ENCODE data around the gene LGALS1.

DNA sequence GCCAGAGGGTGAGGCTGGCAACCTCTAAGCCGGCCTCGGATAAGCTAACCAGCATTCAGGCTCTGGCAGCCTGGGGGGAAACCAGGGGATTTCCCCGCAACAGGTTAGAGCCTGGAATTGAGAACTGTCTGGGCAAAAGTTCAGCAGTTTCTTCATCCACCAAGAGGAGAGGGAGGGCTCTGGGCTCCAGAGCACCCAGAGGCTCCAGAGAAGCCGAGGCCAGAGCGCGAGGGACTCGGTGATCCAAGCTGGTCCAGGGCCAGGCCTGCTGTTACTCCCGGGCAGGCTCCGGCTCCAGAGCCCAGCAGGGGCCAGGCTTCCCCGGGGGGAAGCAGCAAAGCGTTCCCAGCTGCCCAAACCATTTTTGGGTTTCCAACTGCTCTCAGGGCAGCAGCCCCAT, 49.3 kb upstream of the LGALS1 start:
- TF ChIP-seq CTCF (conservative IDR thresholded peaks at IDR 0.05; ENCODE audit: low read depth, low read length) = no peak
- TF ChIP-seq EZH2 (IDR thresholded peaks at IDR 0.05; ENCODE audit: borderline replicate concordance, low read depth, low read length, poor library complexity, severe bottlenecking) = no peak

Measured in A673 (cell line).